HG03378 (cell line): ENCODE data around the gene ESYT3.

Source experiments
- ATAC-seq: cut with Tn5 transposase; IDR thresholded peaks from one replicate; pipeline ENCODE4 v1.9.1; 2021; ENCODE audit warnings: mild to moderate bottlenecking, moderate library complexity; ENCODE audit not compliant: unreplicated experiment

The ESYT3 gene

GRCh38 chr3:138434276-138434874 lies at the start of gene ESYT3:
ESYT3 (plus strand) TSS chr3:138434616; CDS start chr3:138434799, 183 bp downstream.
- no peak for ATAC-seq

- no peak for ATAC-seq
Observed at GRCh38 chr3:138384976-138385375, 49.4 kb upstream of the ESYT3 start.

DNA sequence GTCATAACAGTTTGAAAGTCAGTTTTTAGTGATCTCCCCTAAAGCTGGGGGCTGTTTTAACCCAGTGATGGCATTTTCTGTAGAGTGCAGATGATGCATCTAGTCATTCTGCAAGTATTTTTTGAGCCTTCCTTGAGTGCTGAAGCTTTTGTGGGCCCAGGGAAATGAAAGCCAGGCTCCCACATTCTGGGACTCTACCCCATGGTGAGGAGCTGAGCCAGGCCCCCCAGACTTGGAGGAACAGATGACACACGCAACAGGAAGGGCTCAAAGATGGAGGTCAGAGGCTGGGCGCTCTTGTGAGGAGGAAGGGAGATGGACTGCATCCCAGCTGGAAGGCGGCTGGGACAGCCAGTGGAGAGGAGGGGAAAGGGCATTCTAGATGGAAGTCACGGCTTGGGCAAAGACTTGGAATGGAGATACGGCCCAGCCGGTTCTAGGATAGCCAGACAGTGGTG lies 45.2 kb upstream of the ESYT3 start:
- no peak for ATAC-seq

DNA sequence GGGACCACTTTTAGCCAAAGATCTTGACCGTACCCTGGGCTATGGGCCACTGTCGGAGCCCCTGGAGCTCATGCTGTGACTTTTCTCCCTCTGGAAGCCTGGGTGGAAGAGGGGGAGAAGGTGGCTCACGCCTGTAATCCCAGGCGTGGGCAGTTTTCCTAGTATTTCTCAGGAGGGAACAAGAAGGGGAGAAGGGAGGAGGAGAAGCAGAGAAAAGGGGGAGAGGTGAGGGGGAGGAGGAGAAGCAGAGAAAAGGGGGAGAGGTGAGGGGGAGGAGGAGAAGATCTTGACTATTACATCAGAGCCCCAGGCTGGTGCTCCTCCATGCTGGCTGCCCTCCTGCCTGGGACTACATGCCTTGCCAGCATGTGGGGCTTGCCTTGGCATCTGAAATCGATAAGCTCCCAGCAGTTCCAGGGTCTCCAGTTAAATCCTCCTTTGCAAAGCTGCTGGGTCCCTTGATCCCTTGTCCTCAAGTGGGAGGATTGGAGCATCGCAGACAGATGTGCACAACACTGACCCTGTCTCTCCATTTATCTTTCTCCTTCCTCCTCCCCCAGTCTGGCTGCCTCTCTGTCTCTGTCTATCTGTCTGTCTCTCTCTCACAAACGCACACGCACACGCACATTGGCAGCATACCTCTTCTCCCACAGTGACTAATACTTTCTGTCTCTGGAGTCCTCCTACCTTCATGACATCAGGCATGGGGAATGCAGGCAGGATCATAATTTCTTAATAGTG lies 44.4 kb upstream of the ESYT3 start:
- no peak for ATAC-seq

DNA sequence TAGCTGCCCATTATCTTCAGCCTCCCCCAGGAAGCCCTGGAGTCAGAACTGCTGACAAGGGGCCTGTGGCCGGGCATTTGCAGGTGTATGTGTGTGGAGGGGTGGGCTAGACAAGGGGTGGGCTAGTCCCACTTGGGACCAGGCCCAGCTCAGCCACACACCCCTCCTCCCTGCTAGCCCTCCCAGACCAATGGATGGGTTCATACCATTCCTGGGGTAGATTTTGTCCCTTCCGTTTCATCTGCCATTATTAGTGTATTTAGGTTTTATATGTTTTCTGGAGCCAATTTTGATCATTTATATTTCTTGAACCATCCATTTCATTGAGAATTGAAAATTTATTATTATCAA lies 43.9 kb upstream of the ESYT3 start:
- no peak for ATAC-seq

GRCh38 chr3:138394156-138394555 lies 40.3 kb upstream of the ESYT3 start:
- ATAC-seq = no peak

DNA sequence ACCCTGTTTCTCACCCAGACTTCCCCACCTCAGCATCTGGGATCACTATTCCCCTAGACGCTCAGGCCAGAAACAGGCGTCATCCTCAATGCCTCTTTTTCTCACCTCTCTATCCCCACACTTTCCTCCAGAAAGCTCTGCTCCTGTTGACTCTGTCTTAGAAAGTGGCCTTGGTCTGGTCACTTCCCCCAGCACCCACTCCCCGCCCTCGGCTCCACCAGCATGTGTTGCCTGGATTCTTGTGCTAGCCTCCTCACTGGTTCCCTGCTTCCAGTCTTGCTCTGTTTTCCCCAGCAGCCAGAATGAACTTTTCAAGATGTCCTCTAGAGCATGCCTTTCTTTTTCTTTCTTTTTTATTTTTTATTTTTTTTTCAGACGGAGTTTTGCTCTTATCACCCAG lies 39.7 kb upstream of the ESYT3 start:
- no peak for ATAC-seq

DNA sequence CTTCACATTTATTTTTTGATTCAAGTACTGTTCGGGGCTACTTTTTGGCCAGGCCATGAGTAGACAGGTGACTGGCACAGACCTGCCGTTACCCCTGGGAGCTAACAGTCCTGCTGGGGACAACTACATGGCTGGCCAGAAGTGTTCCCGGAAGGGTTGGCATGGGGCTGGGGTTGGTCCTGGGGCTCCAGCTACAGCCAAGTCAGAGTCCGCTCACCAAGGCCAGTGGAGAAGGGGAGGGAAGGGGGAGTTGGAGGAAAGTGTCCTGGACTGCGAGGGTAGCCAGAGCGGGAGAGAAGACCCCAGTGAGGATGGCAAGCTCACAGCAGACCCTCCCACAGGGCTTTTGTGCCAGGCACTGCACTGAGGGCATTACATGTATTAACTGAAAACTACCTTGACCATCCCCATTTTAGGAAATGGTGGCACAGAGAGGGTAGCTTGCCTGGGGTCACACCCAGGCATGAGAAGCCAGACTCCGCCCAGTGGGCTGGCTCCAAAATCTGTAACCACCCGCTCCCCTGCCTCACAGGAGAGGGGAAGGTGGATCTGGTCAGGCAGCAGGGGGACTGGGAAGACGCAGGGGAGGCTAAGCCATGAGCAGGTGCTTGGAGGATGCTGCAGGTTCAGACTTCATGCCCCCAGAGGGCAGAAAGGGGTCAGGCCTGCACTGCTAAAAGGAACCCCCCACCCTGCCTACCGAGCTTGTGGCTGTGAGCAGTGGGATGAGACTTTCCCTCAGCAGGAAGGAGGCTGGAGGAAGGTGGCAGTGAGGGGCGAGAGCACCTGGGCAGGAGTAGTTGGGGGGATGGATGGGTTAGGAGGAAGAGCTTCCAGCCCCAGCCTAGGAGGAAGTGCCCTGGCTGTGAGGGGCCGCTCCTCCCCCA lies 38.3 kb upstream of the ESYT3 start:
- ATAC-seq = no peak

DNA sequence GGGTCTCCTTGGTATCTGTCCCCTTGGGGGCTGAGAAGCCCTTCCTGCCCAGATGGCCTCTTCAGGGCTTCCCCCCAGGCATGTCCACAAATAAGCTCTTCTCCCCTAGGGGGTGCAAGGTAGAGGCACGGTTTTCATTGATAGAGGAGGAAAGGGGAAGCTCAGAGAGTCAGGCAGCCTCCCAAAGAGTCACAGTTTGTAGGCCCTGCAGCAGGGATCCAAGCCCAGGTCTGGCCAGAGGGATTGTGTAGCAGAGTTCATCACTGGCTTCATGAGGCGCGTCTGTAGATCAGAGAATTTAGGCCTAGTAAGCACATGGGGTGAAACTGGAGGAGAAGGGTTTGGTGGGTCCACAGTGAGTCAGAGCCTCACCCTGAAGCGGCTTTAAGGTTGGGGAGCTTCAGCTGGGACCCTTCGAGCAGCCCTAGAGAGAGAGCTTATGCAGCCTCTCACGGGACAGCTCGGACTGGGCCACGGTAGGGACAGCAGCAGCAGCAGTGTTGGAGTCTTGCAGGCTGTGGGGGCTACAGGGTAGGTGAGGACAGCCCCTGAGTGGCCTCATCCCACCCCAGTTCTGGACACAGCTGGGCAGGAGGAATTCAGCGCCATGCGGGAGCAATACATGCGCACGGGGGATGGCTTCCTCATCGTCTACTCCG lies 37.5 kb upstream of the ESYT3 start:
- no peak for ATAC-seq

DNA sequence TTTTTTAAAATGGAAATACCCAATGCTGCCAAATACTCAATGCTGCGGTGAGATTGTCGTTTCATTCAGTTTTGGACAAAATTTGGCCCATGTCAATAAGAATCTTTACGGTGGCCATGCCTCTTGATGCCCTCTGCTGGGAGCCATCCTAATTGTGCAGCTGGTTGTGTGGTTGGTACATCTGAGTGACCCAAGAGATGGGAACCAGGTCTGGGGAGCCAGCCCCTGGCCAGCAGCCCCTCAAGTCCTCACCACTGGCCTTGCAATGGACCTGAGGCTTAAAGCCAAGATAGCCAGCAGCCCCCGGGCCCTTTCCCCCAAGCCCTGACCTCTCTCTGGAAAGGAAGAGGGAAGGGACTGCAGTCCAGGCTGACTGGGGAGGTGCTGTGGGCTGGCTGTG lies 36.4 kb upstream of the ESYT3 start:
- no peak for ATAC-seq

GRCh38 chr3:138398791-138399575 lies 35.4 kb upstream of the ESYT3 start:
- ATAC-seq = no peak

- no peak for ATAC-seq
Observed at GRCh38 chr3:138399766-138400165, 34.6 kb upstream of the ESYT3 start.

GRCh38 chr3:138400651-138401070 lies 33.8 kb upstream of the ESYT3 start:
- ATAC-seq = no peak

GRCh38 chr3:138401834-138402233 lies 32.6 kb upstream of the ESYT3 start:
- ATAC-seq = no peak

- no peak for ATAC-seq
Observed at GRCh38 chr3:138404121-138404520, 30.3 kb upstream of the ESYT3 start.

DNA sequence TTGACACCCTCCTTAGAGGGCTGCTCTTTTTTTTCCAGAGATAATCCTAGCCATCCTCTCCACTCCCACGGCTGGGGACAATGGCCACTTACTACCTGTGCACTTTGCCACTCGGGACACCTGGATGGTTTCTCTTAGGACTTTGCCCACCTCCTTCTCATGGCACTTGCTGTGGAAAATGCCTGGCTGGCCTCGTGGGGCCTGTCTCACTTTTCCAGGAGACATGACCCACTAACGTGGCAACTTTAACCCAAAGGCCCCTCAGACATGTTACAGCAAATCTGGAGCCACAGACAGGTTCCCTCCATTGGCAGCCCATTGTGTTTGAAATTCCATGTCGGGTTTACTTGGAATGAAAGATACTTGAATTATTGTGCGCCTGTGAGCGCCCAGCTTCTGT lies 29.4 kb upstream of the ESYT3 start:
- no peak for ATAC-seq

GRCh38 chr3:138405486-138405885 lies 28.9 kb upstream of the ESYT3 start:
- ATAC-seq = no peak

DNA sequence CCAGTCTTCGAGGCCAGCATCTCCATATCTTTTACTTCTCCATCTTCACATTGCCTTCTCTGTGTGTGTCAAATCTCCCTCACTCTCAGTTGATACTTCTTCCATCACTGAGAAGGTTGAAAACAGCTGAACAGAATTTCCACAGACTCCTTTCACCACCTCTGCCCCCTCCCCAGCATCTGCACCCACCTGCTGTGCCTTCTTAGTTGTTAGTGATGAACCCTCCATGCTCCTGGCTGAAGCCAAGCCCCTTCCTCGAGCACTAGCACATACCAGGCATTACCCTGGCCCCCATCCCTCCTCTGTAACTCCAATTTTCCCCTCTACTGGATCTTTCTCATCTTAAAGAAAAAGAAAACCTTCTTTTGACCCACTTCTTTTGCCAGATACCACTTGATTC lies 27.8 kb upstream of the ESYT3 start:
- ATAC-seq = no peak

GRCh38 chr3:138407236-138407907 lies 27.0 kb upstream of the ESYT3 start:
- no peak for ATAC-seq
